Fibroblast of lung (primary cell): ENCODE measurements around the gene VAC14. TPM values are rescaled to one million over a fixed set of nuclear protein-coding genes. Genes with fewer than 3 reads are reported as not detected.

Experiments used
- DNase-seq, 2 donors: peaks; one replicate each; pipeline versions ENCODE4 v3.0.0 to v3.0.0-alpha.2; 2010; ENCODE audit warnings: low read depth in 2 of 2
- H2AFZ ChIP-seq: 2 replicates; pipeline ENCODE4 v1.5.1; 2012; ENCODE audit warnings: low read length, control low read depth, inconsistent platforms
- H3K27ac ChIP-seq: 2 replicates; pipeline ENCODE4 v1.5.1; 2011; ENCODE audit warnings: low read length, control low read depth; ENCODE audit not compliant: insufficient read depth
- H3K27me3 ChIP-seq: 2 replicates; pipeline ENCODE4 v1.5.1; 2011; ENCODE audit warnings: mild to moderate bottlenecking, low read length; ENCODE audit not compliant: control insufficient read depth, insufficient read depth
- H3K36me3 ChIP-seq: 2 replicates; pipeline ENCODE4 v1.5.1; 2011; ENCODE audit warnings: low read length; ENCODE audit not compliant: control insufficient read depth, insufficient read depth
- H3K4me1 ChIP-seq: 2 replicates; pipeline ENCODE4 v1.5.1; 2011; ENCODE audit warnings: low read length; ENCODE audit not compliant: control insufficient read depth, insufficient read depth; ENCODE audit errors: extremely low read depth
- H3K4me2 ChIP-seq: 2 replicates; pipeline ENCODE4 v1.5.1; 2011; ENCODE audit warnings: low read length, control low read depth; ENCODE audit not compliant: insufficient read depth; ENCODE audit errors: extremely low read depth
- H3K4me3 ChIP-seq, 4 experiments: fragments of 200-600 bp in 1 of 4; sonication (generic) in 1 of 4; replicated peaks in 1 of 4; 2 replicates each; pipeline ENCODE4 v1.5.1; 2011 to 2016; ENCODE audit warnings: low read length in 4 of 4, low read depth in 3 of 4, mild to moderate bottlenecking in 3 of 4, control low read depth in 2 of 4, inconsistent platforms in 1 of 4, mixed read lengths in 1 of 4; ENCODE audit not compliant: insufficient read depth in 1 of 4; ENCODE audit errors: control extremely low read depth in 1 of 4
- H3K79me2 ChIP-seq: 2 replicates; pipeline ENCODE4 v1.5.1; 2012; ENCODE audit warnings: mild to moderate bottlenecking, low read length, inconsistent platforms; ENCODE audit not compliant: control insufficient read depth, insufficient read depth
- H3K9ac ChIP-seq: 2 replicates; pipeline ENCODE4 v1.5.1; 2011; ENCODE audit warnings: mild to moderate bottlenecking, low read length, control low read depth; ENCODE audit not compliant: insufficient read depth
- H3K9me3 ChIP-seq: 2 replicates; pipeline ENCODE4 v1.5.1; 2012; ENCODE audit warnings: low read depth, low read length; ENCODE audit not compliant: control insufficient read depth, insufficient read depth
- H4K20me1 ChIP-seq: 2 replicates; pipeline ENCODE4 v1.5.1; 2011; ENCODE audit warnings: low read length; ENCODE audit not compliant: control insufficient read depth, insufficient read depth; ENCODE audit errors: extremely low read depth
- EZH2 ChIP-seq: IDR thresholded peaks from 2 replicates; pipeline ENCODE4 v1.5.1; 2012; ENCODE audit warnings: low read length, control low read depth, mild to moderate bottlenecking; ENCODE audit errors: missing control alignments
- polyA plus RNA-seq, 2 donors: library from polyadenylated mRNA; depleted of rRNA in 1 of 2; stranded (reverse) in 1 of 2; unstranded in 1 of 2; fragments of >200 nt; gene quantifications; 2 replicates each; pipeline ENCODE4 v1.2.1, GENCODE V29; 2011 to 2012; ENCODE audit warnings: missing spikeins in 1 of 2
- total RNA-seq: library from RNA; depleted of rRNA; stranded (reverse); fragments of >200 nt; gene quantifications from 2 replicates; pipeline ENCODE4 v1.2.1, GENCODE V29; 2014
- TF ChIP-seq, protein P1 (sequence below), 2 donors: IDR thresholded peaks in 1 of 2; conservative IDR thresholded peaks in 1 of 2; 1 replicate in 1 of 2; 2 replicates in 1 of 2; pipeline ENCODE4 v1.5.1; 2011 to 2012; ENCODE audit warnings: low read length in 2 of 2, control low read depth in 1 of 2, inconsistent platforms in 1 of 2, low read depth in 1 of 2, mild to moderate bottlenecking in 1 of 2

Gene VAC14
- total and polyA plus RNA-seq, 2 donors (not counting 1 experiment from before 2014, with no cell fraction given): 25.0 to 29.2 TPM

DNA sequence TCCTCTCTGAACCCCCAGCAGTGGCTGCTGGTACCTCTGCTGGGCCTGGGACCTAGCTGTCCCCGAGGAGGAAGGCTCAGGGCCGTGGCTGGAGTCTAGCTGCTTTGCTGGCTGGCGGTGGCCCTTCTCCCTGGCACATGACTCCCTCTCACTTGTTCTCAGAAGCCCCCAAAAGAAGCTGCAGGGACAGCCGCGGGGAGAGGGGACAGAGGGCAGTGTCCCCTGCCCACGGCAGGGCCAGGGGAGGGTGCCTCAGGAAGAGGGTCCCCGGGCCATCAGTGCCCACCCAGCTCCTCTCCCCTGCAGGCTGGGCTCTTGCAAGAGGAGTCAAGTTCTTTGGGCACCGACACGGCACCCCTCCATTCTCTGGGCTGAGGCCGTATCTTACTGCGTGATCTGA lies 46.6 kb downstream of the VAC14 start:
- Histone ChIP-seq H3K9me3 (no peaks in the 10 kb centered on the region), H2AFZ (no peak overlapping the region), H4K20me1 (no peaks in the 10 kb centered on the region), H3K4me2 (no peak overlapping the region), H3K27me3 (no peaks in the 10 kb centered on the region), H3K27ac (no peak overlapping the region), H3K9ac (no peak overlapping the region), H3K4me3 (no peak overlapping the region), H3K79me2 (no peaks in the 10 kb centered on the region), H3K36me3 (no peaks in the 10 kb centered on the region), H3K4me1 (peaks cover 34% of the 10 kb centered on the region)
- TF ChIP-seq, protein P1, sequence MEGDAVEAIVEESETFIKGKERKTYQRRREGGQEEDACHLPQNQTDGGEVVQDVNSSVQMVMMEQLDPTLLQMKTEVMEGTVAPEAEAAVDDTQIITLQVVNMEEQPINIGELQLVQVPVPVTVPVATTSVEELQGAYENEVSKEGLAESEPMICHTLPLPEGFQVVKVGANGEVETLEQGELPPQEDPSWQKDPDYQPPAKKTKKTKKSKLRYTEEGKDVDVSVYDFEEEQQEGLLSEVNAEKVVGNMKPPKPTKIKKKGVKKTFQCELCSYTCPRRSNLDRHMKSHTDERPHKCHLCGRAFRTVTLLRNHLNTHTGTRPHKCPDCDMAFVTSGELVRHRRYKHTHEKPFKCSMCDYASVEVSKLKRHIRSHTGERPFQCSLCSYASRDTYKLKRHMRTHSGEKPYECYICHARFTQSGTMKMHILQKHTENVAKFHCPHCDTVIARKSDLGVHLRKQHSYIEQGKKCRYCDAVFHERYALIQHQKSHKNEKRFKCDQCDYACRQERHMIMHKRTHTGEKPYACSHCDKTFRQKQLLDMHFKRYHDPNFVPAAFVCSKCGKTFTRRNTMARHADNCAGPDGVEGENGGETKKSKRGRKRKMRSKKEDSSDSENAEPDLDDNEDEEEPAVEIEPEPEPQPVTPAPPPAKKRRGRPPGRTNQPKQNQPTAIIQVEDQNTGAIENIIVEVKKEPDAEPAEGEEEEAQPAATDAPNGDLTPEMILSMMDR (conservative IDR thresholded peaks at IDR 0.05 in 1 of 2, IDR thresholded peaks at IDR 0.05 in 1 of 2; ENCODE audit: low read depth in 1 of 2, low read length in 2 of 2): no peak
- TF ChIP-seq EZH2: no peak
- no peak for DNase-seq

DNA sequence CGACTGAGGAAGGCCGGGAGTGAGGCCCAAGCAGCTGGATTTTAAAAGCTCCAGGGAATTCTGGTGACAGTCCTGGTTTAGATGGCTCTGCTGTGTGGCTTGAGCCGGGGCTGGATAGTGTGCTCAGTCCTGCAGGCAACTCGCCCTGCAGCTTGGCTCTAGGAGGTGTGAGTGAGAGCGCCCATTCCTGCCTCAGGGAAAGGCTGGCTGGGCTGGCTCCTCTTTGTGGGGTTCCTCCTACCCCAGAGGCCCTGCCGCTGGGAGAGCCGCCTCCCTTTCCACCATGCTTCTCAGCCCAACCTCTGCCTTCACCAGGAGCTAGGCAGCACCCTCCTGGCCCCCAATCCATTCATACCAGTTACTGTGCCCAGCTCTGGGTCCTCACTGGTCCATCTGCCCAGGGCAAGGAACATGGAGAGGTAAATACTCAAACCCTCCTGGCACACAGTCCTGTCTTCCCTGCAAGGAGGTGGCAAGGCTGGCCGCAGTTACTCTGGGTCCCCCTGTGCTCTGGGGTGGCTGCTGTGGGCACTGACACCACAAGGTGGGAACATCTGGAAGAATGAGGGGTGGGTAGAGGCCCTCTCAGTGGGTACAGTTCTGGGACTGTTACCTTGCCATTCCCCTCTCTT lies 47.1 kb downstream of the VAC14 start:
- no peaks in the 10 kb centered on the region for H4K20me1 ChIP-seq
- TF ChIP-seq, protein P1 (conservative IDR thresholded peaks at IDR 0.05 in 1 of 2, IDR thresholded peaks at IDR 0.05 in 1 of 2; ENCODE audit: low read depth in 1 of 2, low read length in 2 of 2): no peak
- no peak for TF ChIP-seq EZH2
- no peak overlapping the region for H3K9ac ChIP-seq
- H3K4me2 ChIP-seq: no peak overlapping the region
- no peaks in the 10 kb centered on the region for H3K36me3 ChIP-seq
- H3K9me3 ChIP-seq: no peaks in the 10 kb centered on the region
- no peaks in the 10 kb centered on the region for H3K79me2 ChIP-seq
- peaks cover 38% of the 10 kb centered on the region for H3K4me1 ChIP-seq
- H3K27me3 ChIP-seq: no peaks in the 10 kb centered on the region
- H3K27ac ChIP-seq: no peak overlapping the region
- no peak for DNase-seq
- H2AFZ ChIP-seq: no peak overlapping the region
- H3K4me3 ChIP-seq: no peak overlapping the region

DNA sequence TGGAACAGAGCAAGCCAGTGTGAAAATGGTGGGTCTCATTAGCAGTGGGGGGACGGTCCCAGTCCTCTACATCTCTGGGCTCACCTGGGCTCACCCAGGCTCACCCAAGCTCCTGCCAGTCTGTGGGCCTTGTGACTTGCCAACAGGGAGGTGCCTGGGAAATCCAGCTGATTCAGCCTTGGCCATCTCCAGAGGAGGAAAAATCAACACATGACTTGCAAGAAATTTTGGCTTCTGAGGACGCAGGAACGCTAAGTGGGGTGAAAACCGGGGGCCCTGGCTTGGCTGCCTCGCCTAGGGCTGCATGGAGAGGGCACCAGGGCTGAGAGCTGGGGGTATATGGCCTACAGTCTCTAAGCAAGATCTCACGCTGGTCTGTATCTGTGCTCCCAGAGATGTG lies 47.7 kb downstream of the VAC14 start:
- Histone ChIP-seq H3K9me3 (no peaks in the 10 kb centered on the region), H3K4me3 (no peak overlapping the region), H3K27ac (no peak overlapping the region), H2AFZ (no peak overlapping the region), H3K4me1 (peaks cover 41% of the 10 kb centered on the region), H3K79me2 (no peaks in the 10 kb centered on the region), H3K36me3 (no peaks in the 10 kb centered on the region), H3K27me3 (no peaks in the 10 kb centered on the region), H4K20me1 (no peaks in the 10 kb centered on the region), H3K9ac (no peak overlapping the region), H3K4me2 (no peak overlapping the region)
- no peak for DNase-seq
- TF ChIP-seq, protein P1 (conservative IDR thresholded peaks at IDR 0.05 in 1 of 2, IDR thresholded peaks at IDR 0.05 in 1 of 2; ENCODE audit: low read depth in 1 of 2, low read length in 2 of 2): no peak
- TF ChIP-seq EZH2: no peak
